Measurements from ENCODE around the gene CHST3. TPM values are rescaled to one million over a fixed set of nuclear protein-coding genes. Genes with fewer than 3 reads are reported as not detected.

The CHST3 gene
- total and polyA plus RNA-seq, 2 experiments from 2014 or later = 0.94 to 8.3 TPM

GRCh38 chr10:71981876-71982230, 17.7 kb downstream of the CHST3 start (continued):
- TF ChIP-seq, protein P1, sequence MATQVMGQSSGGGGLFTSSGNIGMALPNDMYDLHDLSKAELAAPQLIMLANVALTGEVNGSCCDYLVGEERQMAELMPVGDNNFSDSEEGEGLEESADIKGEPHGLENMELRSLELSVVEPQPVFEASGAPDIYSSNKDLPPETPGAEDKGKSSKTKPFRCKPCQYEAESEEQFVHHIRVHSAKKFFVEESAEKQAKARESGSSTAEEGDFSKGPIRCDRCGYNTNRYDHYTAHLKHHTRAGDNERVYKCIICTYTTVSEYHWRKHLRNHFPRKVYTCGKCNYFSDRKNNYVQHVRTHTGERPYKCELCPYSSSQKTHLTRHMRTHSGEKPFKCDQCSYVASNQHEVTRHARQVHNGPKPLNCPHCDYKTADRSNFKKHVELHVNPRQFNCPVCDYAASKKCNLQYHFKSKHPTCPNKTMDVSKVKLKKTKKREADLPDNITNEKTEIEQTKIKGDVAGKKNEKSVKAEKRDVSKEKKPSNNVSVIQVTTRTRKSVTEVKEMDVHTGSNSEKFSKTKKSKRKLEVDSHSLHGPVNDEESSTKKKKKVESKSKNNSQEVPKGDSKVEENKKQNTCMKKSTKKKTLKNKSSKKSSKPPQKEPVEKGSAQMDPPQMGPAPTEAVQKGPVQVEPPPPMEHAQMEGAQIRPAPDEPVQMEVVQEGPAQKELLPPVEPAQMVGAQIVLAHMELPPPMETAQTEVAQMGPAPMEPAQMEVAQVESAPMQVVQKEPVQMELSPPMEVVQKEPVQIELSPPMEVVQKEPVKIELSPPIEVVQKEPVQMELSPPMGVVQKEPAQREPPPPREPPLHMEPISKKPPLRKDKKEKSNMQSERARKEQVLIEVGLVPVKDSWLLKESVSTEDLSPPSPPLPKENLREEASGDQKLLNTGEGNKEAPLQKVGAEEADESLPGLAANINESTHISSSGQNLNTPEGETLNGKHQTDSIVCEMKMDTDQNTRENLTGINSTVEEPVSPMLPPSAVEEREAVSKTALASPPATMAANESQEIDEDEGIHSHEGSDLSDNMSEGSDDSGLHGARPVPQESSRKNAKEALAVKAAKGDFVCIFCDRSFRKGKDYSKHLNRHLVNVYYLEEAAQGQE (IDR thresholded peaks at IDR 0.05; ENCODE audit: unreplicated experiment) = no peak
- TF ChIP-seq JUNB (IDR thresholded peaks at IDR 0.05; ENCODE audit: unreplicated experiment) (no peak), ETS1 (IDR thresholded peaks at IDR 0.05) (no peak), ZNF114 (CRISPR knock-in tag; IDR thresholded peaks at IDR 0.05) (no peak)

DNA sequence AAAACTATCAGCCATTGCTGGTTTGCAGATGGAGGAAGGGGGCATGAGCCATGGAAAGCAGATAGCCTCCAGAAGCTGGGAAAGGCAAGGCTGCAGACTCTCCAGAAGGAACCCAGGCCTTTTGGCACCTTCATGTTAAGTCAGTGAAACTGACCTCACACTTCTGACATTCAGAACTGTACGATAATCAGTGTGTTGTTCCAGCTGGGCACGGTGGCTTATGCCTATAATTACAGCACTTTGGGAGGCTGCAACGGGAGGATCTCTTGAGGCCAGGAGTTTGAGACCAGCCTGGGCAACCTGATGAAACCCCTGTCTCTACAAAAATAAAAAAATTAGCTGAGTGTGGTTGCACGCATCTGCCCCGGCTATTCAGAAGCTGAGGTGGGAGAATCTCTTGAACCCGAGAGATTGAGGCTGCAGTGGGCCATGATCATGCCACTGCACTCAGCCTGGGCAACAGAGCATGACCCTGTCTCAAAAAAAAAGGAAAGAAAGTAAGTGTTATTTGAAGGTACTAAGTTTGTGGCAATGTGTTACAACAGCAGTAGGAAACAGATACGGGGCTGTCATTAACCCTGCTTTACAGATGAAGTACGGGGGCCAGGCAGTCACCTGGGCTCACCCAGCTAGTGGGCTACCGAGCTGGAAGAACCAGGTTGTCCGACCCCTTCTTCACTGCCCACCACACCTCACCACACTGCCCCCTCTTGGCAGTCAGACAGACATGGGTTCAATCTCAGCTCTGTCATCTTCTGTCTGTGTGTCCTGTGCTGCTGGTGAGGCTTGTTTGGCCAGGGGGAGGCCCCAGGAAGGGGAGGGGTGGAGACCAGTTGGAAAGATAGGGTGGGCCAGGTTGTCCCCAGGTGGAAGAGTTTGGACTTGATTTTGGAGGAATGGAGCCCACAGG, 18.3 kb downstream of the CHST3 start:
- Mint-ChIP-seq H3K4me3 (no peak overlapping the region), H3K27ac (no peak overlapping the region), H3K36me3 (ENCODE audit: low read depth) (no peaks in the 10 kb centered on the region), H3K27me3 (ENCODE audit: insufficient read depth, low read depth, poor library complexity) (peaks cover 5% of the 10 kb centered on the region), H3K9me3 (no peaks in the 10 kb centered on the region; the same call in 2 of the 3 replicates), H3K4me1 (peaks cover 21% of the 10 kb centered on the region)
- H3K79me2 ChIP-seq (replicated peaks; ENCODE audit: insufficient read depth) = peaks cover 6% of the 10 kb centered on the region
- no peaks in the 10 kb centered on the region for H3F3A ChIP-seq (replicated peaks; ENCODE audit: low read depth)
- H3K4me2 ChIP-seq = no peak overlapping the region
- H3K4me3 ChIP-seq = no peak overlapping the region
- DNase-seq (ENCODE audit: low spot score) (no peak), ATAC-seq (peak; percentile 22; the same call in 2 of the 3 replicates)
- no peak overlapping the region for H3K27ac ChIP-seq (ENCODE audit: low read depth)
- peaks cover 9% of the 10 kb centered on the region for H3K4me1 ChIP-seq (ENCODE audit: insufficient read depth)
- no peaks in the 10 kb centered on the region for H3K36me3 ChIP-seq (ENCODE audit: insufficient read depth)
- no peak overlapping the region for H2AFZ ChIP-seq
- H3K27me3 ChIP-seq (ENCODE audit: insufficient read depth) = no peaks in the 10 kb centered on the region
- peak; percentile 38 to 62 for TF ChIP-seq CTCF (conservative IDR thresholded peaks at IDR 0.05; ENCODE audit: low read depth in 2 of 2)
- no peak for TF ChIP-seq ZNF114 (CRISPR knock-in tag; IDR thresholded peaks at IDR 0.05)
- H3K9me2 ChIP-seq (ENCODE audit: insufficient read depth) = no peaks in the 10 kb centered on the region
- H4K20me1 ChIP-seq (replicated peaks; ENCODE audit: insufficient read depth) = peaks cover 6% of the 10 kb centered on the region; the same call in 1 of the 2 replicates

Measured in GM23338 (cell line).